ENCODE data around the gene OTUD4.

GRCh38 chr4:145177511-145177905 lies 2.9 kb downstream of the OTUD4 start:
- no peak for TF ChIP-seq CTCF (IDR thresholded peaks at IDR 0.05; ENCODE audit: extremely low read depth in 1 of 2, insufficient read depth in 1 of 2, low read depth in 1 of 2, low read length in 2 of 2)
- no peak for TF ChIP-seq MYC (IDR thresholded peaks at IDR 0.05; ENCODE audit: low read depth, low read length)

Measured in endothelial cell of umbilical vein (primary cell).